HepG2 (cell line): Measurements from ENCODE around the gene DVL3. TPM values are rescaled to one million over a fixed set of nuclear protein-coding genes. Genes with fewer than 3 reads are reported as not detected.
A peak's percentile ranks its signal among the peaks of the same experiment; 100 is the strongest.

Experiments
- ARNTL ChIP-seq: sonication (generic); formaldehyde crosslinking; IDR thresholded peaks from 2 replicates; pipeline ENCODE4 v1.4.0; 2020; ENCODE audit warnings: mild to moderate bottlenecking, missing genetic modification reagents
- ATM ChIP-seq: fragments of 450-650 bp; IDR thresholded peaks from 2 replicates; pipeline ENCODE4 v1.7.1; 2017; ENCODE audit warnings: mild to moderate bottlenecking, borderline replicate concordance
- BRD4 ChIP-seq: sonication (generic); formaldehyde crosslinking; IDR thresholded peaks from 2 replicates; pipeline ENCODE4 v1.4.0; 2020; ENCODE audit warnings: missing genetic modification reagents
- CBX2 ChIP-seq, 2 experiments: fragments of 200-600 bp in 1 of 2; sonication (generic); formaldehyde crosslinking in 1 of 2; IDR thresholded peaks; 2 replicates each; pipeline versions ENCODE4 v1.7.0 to v1.8.1; 2018 to 2022; ENCODE audit warnings: low read depth in 2 of 2, low read length in 1 of 2, mild to moderate bottlenecking in 1 of 2, missing genetic modification reagents in 1 of 2
- CENPT ChIP-seq: sonication (generic); formaldehyde crosslinking; IDR thresholded peaks from 2 replicates; pipeline ENCODE4 v1.8.0; 2022; ENCODE audit warnings: low read depth, mild to moderate bottlenecking, moderate library complexity, missing genetic modification reagents
- DMAP1 ChIP-seq: IDR thresholded peaks from 2 replicates; pipeline ENCODE4 v1.6.1; 2016
- FOXM1 ChIP-seq: sonication (generic); formaldehyde crosslinking; IDR thresholded peaks from 2 replicates; pipeline ENCODE4 v1.5.0; 2020; ENCODE audit warnings: missing genetic modification reagents
- GZF1 ChIP-seq: sonication (generic); formaldehyde crosslinking; IDR thresholded peaks from 2 replicates; pipeline ENCODE4 v1.5.1; 2020; ENCODE audit warnings: mild to moderate bottlenecking, missing genetic modification reagents
- IRX3 ChIP-seq: sonication (generic); formaldehyde crosslinking; IDR thresholded peaks from 2 replicates; pipeline ENCODE4 v1.8.1; 2023; ENCODE audit warnings: mild to moderate bottlenecking, low read depth, missing genetic modification reagents, borderline replicate concordance
- KDM5A ChIP-seq: fragments of 200-600 bp; sonication (generic); IDR thresholded peaks from 2 replicates; pipeline ENCODE4 v1.7.0; 2018; ENCODE audit warnings: antibody characterized with exemption, mild to moderate bottlenecking, low read length, borderline replicate concordance
- KMT2A ChIP-seq: sonication (generic); formaldehyde crosslinking; IDR thresholded peaks from 2 replicates; pipeline ENCODE4 v1.4.0; 2020; ENCODE audit warnings: missing genetic modification reagents
- MED8 ChIP-seq: sonication (generic); formaldehyde crosslinking; IDR thresholded peaks from 2 replicates; pipeline ENCODE4 v1.8.1; 2023; ENCODE audit warnings: mild to moderate bottlenecking, missing genetic modification reagents; ENCODE audit not compliant: insufficient replicate concordance
- NFRKB ChIP-seq: fragments of 450-650 bp; IDR thresholded peaks from 2 replicates; pipeline ENCODE4 v1.6.1; 2017
- PHF20 ChIP-seq: sonication (generic); formaldehyde crosslinking; IDR thresholded peaks from 2 replicates; pipeline ENCODE4 v1.5.0; 2020; ENCODE audit warnings: mild to moderate bottlenecking, missing genetic modification reagents
- POGZ ChIP-seq: sonication (generic); formaldehyde crosslinking; IDR thresholded peaks from 2 replicates; pipeline ENCODE4 v1.4.0; 2020; ENCODE audit warnings: mild to moderate bottlenecking, missing genetic modification reagents
- REPIN1 ChIP-seq: sonication (generic); formaldehyde crosslinking; IDR thresholded peaks from 2 replicates; pipeline ENCODE4 v1.8.0; 2022; ENCODE audit warnings: missing genetic modification reagents, low read depth, mild to moderate bottlenecking, borderline replicate concordance
- SIN3B ChIP-seq: fragments of 150-350 bp; IDR thresholded peaks from 2 replicates; pipeline ENCODE4 v1.6.1; 2014; ENCODE audit warnings: low read length
- SKI ChIP-seq: fragments of 450-650 bp; IDR thresholded peaks from one replicate; pipeline ENCODE4 v1.6.1; 2018; ENCODE audit warnings: mild to moderate bottlenecking; ENCODE audit not compliant: partially characterized antibody
- SNAI1 ChIP-seq: sonication (generic); formaldehyde crosslinking; IDR thresholded peaks from 2 replicates; pipeline ENCODE4 v1.5.0; 2020; ENCODE audit warnings: mild to moderate bottlenecking, missing genetic modification reagents, borderline replicate concordance
- SNRNP70 ChIP-seq: fragments of 200-400 bp; formaldehyde crosslinking; IDR thresholded peaks from 2 replicates; pipeline ENCODE4 v1.6.1; 2017; ENCODE audit warnings: mild to moderate bottlenecking, low read depth, low read length, moderate library complexity
- SPEN ChIP-seq: sonication (generic); formaldehyde crosslinking; IDR thresholded peaks from 2 replicates; pipeline ENCODE4 v1.5.1; 2020; ENCODE audit warnings: low read depth, mild to moderate bottlenecking, missing genetic modification reagents
- SSRP1 ChIP-seq: IDR thresholded peaks from 2 replicates; pipeline ENCODE4 v1.6.1; 2016; ENCODE audit warnings: control low read depth
- TBX2 ChIP-seq: sonication (generic); formaldehyde crosslinking; IDR thresholded peaks from 2 replicates; pipeline ENCODE4 v1.5.0; 2020; ENCODE audit warnings: missing genetic modification reagents, mild to moderate bottlenecking, borderline replicate concordance
- ZBTB7B ChIP-seq: sonication (generic); formaldehyde crosslinking; IDR thresholded peaks from 2 replicates; pipeline ENCODE4 v1.4.0; 2020; ENCODE audit warnings: missing genetic modification reagents
- ZFP37 ChIP-seq: sonication (generic); formaldehyde crosslinking; IDR thresholded peaks from 2 replicates; pipeline ENCODE4 v1.4.0; 2020; ENCODE audit warnings: missing genetic modification reagents, borderline replicate concordance
- ZMYM2 ChIP-seq: sonication (generic); formaldehyde crosslinking; IDR thresholded peaks from 2 replicates; pipeline ENCODE4 v1.8.0; 2022; ENCODE audit warnings: mild to moderate bottlenecking, missing genetic modification reagents
- ZNF441 ChIP-seq: sonication (generic); formaldehyde crosslinking; IDR thresholded peaks from 2 replicates; pipeline ENCODE4 v1.7.0; 2021; ENCODE audit warnings: missing genetic modification reagents, borderline replicate concordance
- ZNF446 ChIP-seq: sonication (generic); formaldehyde crosslinking; IDR thresholded peaks from 2 replicates; pipeline ENCODE4 v1.5.0; 2020; ENCODE audit warnings: mild to moderate bottlenecking, missing genetic modification reagents
- ZNF720 ChIP-seq: sonication (generic); formaldehyde crosslinking; IDR thresholded peaks from 2 replicates; pipeline ENCODE4 v1.4.0; 2020; ENCODE audit warnings: missing genetic modification reagents
- ZNF777 ChIP-seq: sonication (generic); formaldehyde crosslinking; IDR thresholded peaks from 2 replicates; pipeline ENCODE4 v1.4.0; 2020; ENCODE audit warnings: missing genetic modification reagents
- polyA plus RNA-seq, 8 experiments: library from polyadenylated mRNA; depleted of rRNA in 3 of 8; stranded (reverse) in 7 of 8; unstranded in 1 of 8; fragments of >200 nt; fragmentation: Illumina TruSeq in 4 of 8; extraction: Trizol in 4 of 8; gene quantifications; 2 replicates each; pipeline versions ENCODE4 v1.2.1 to v1.2.3, GENCODE V29; 2011 to 2016; ENCODE audit warnings: low read depth in 4 of 8, missing spikeins in 1 of 8, mixed read lengths in 1 of 8; ENCODE audit not compliant: insufficient read depth in 1 of 8
- total RNA-seq, 5 experiments: library from RNA; depleted of rRNA; stranded (reverse); fragments of >200 nt; fragmentation: Illumina TruSeq; extraction: Trizol; gene quantifications; 2 replicates each; pipeline ENCODE4 v1.2.3, GENCODE V29; 2016; ENCODE audit warnings: low read depth in 1 of 5
- TF ChIP-seq, protein P1 (sequence below): sonication (generic); formaldehyde crosslinking; IDR thresholded peaks from 2 replicates; pipeline ENCODE4 v1.5.0; 2020; ENCODE audit warnings: missing genetic modification reagents

Gene DVL3
- total and polyA plus RNA-seq, 2 of the 13 experiments (the other 11 are each of a cell fraction or from before 2014, with no cell fraction given) = 29.0 to 36.1 TPM

GRCh38 chr3:184133840-184134745 lies 21.1 kb upstream of the DVL3 start (continued):
- TF ChIP-seq IRX3 (CRISPR knock-in tag) (0 out of 2 replicates have a peak, but pooled peaks have one; percentile 78), ZMYM2 (CRISPR knock-in tag) (peak; percentile 46; the same call in 1 of the 2 replicates), CENPT (CRISPR knock-in tag) (no peak), BRD4 (0 out of 2 replicates have a peak, but pooled peaks have one; percentile 28), DMAP1 (peak; percentile 89), ZNF720 (no peak), TBX2 (CRISPR knock-in tag) (peak; percentile 58), ZNF441 (CRISPR knock-in tag) (peak; percentile 75), SPEN (CRISPR knock-in tag) (peak; percentile 58; the same call in 1 of the 2 replicates), SSRP1 (CRISPR knock-in tag) (no peak), KDM5A (0 out of 2 replicates have a peak, but pooled peaks have one; percentile 18), ZFP37 (0 out of 2 replicates have a peak, but pooled peaks have one; percentile 14), FOXM1 (CRISPR knock-in tag) (no peak), MED8 (no peak), POGZ (CRISPR knock-in tag) (no peak), SIN3B (no peak), REPIN1 (CRISPR knock-in tag) (peak; percentile 93; the same call in 1 of the 2 replicates), ZNF777 (CRISPR knock-in tag) (peak; percentile 56), SKI (no peak), KMT2A (CRISPR knock-in tag) (peak; percentile 58; the same call in 1 of the 2 replicates), ATM (no peak), NFRKB (no peak), ZNF446 (no peak), PHF20 (peak; percentile 66; the same call in 1 of the 2 replicates), GZF1 (CRISPR knock-in tag) (no peak), SNRNP70 (no peak), SNAI1 (CRISPR knock-in tag) (0 out of 2 replicates have a peak, but pooled peaks have one; percentile 30), ZBTB7B (peak; percentile 51), ARNTL (CRISPR knock-in tag) (peak; percentile 70; the same call in 1 of the 2 replicates), CBX2 (IDR thresholded peaks at IDR 0.05; ENCODE audit: low read depth, low read length) (no peak), CBX2 (CRISPR knock-in tag; IDR thresholded peaks at IDR 0.05; ENCODE audit: low read depth) (0 out of 2 replicates have a peak, but pooled peaks have one; percentile 19)
- TF ChIP-seq, protein P1, sequence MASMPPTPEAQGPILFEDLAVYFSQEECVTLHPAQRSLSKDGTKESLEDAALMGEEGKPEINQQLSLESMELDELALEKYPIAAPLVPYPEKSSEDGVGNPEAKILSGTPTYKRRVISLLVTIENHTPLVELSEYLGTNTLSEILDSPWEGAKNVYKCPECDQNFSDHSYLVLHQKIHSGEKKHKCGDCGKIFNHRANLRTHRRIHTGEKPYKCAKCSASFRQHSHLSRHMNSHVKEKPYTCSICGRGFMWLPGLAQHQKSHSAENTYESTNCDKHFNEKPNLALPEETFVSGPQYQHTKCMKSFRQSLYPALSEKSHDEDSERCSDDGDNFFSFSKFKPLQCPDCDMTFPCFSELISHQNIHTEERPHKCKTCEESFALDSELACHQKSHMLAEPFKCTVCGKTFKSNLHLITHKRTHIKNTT (CRISPR knock-in tag) = no peak
